ENCODE measurements around the gene ARV1. TPM values are rescaled to one million over a fixed set of nuclear protein-coding genes. Genes with fewer than 3 reads are reported as not detected.

Gene ARV1
- total RNA-seq, 1 donor from 2014 or later, result 18.7 TPM

GRCh38 chr1:230938924-230939368 is 39.9 kb upstream of the ARV1 start:
- TF ChIP-seq POLR2AphosphoS5 (IDR thresholded peaks at IDR 0.05; ENCODE audit: insufficient read depth in 1 of 2, low read depth in 1 of 2) (no peak), CTCF (IDR thresholded peaks at IDR 0.05) (no peak), POLR2A (IDR thresholded peaks at IDR 0.05) (no peak)
- Histone ChIP-seq H3K4me1 (no peaks in the 10 kb centered on the region), H3K36me3 (no peaks in the 10 kb centered on the region), H3K4me3 (no peak overlapping the region), H3K27ac (no peak overlapping the region), H3K9me3 (no peaks in the 10 kb centered on the region), H3K27me3 (no peaks in the 10 kb centered on the region)
- DNase-seq (ENCODE audit: extremely low spot score in 2 of 2), result no peak
- intact Hi-C loops (cut with DNase I), result no loop called here

GRCh38 chr1:230939806-230940489 is 38.9 kb upstream of the ARV1 start:
- H3K27ac ChIP-seq, result no peak overlapping the region
- DNase-seq (ENCODE audit: extremely low spot score in 2 of 2), result no peak
- no peaks in the 10 kb centered on the region for H3K9me3 ChIP-seq
- intact Hi-C loops (cut with DNase I), result no loop called here
- TF ChIP-seq POLR2A (IDR thresholded peaks at IDR 0.05) (no peak), CTCF (IDR thresholded peaks at IDR 0.05) (no peak), POLR2AphosphoS5 (IDR thresholded peaks at IDR 0.05; ENCODE audit: insufficient read depth in 1 of 2, low read depth in 1 of 2) (no peak)
- H3K36me3 ChIP-seq, result no peaks in the 10 kb centered on the region
- no peaks in the 10 kb centered on the region for H3K4me1 ChIP-seq
- no peaks in the 10 kb centered on the region for H3K27me3 ChIP-seq
- H3K4me3 ChIP-seq, result no peak overlapping the region

- Histone ChIP-seq H3K9me3 (no peaks in the 10 kb centered on the region), H3K27ac (no peak overlapping the region), H3K4me1 (no peaks in the 10 kb centered on the region), H3K4me3 (no peak overlapping the region), H3K27me3 (no peaks in the 10 kb centered on the region), H3K36me3 (no peaks in the 10 kb centered on the region)
- TF ChIP-seq POLR2A (IDR thresholded peaks at IDR 0.05) (no peak), POLR2AphosphoS5 (IDR thresholded peaks at IDR 0.05; ENCODE audit: insufficient read depth in 1 of 2, low read depth in 1 of 2) (no peak), CTCF (IDR thresholded peaks at IDR 0.05) (no peak)
- no peak for DNase-seq (ENCODE audit: extremely low spot score in 2 of 2)
- intact Hi-C loops (cut with DNase I), result no loop called here
Measured at GRCh38 chr1:230940848-230941247, 38.0 kb upstream of the ARV1 start.

- Histone ChIP-seq H3K4me3 (no peak overlapping the region), H3K9me3 (no peaks in the 10 kb centered on the region), H3K27ac (no peak overlapping the region), H3K4me1 (no peaks in the 10 kb centered on the region), H3K36me3 (no peaks in the 10 kb centered on the region), H3K27me3 (no peaks in the 10 kb centered on the region)
- DNase-seq (ENCODE audit: extremely low spot score in 2 of 2), result no peak
- intact Hi-C loops (cut with DNase I), result no loop called here
- TF ChIP-seq POLR2A (IDR thresholded peaks at IDR 0.05) (no peak), POLR2AphosphoS5 (IDR thresholded peaks at IDR 0.05; ENCODE audit: insufficient read depth in 1 of 2, low read depth in 1 of 2) (no peak), CTCF (IDR thresholded peaks at IDR 0.05) (no peak)
Measured at GRCh38 chr1:230943048-230943593, 35.8 kb upstream of the ARV1 start.

GRCh38 chr1:230948301-230948700 is 30.6 kb upstream of the ARV1 start:
- Histone ChIP-seq H3K27me3 (no peaks in the 10 kb centered on the region), H3K9me3 (no peaks in the 10 kb centered on the region), H3K36me3 (no peaks in the 10 kb centered on the region), H3K27ac (no peak overlapping the region), H3K4me3 (no peak overlapping the region), H3K4me1 (no peaks in the 10 kb centered on the region)
- TF ChIP-seq CTCF (IDR thresholded peaks at IDR 0.05), result no peak
- no peak for TF ChIP-seq POLR2AphosphoS5 (IDR thresholded peaks at IDR 0.05; ENCODE audit: insufficient read depth in 1 of 2, low read depth in 1 of 2)
- TF ChIP-seq POLR2A (IDR thresholded peaks at IDR 0.05), result no peak
- no peak for DNase-seq (ENCODE audit: extremely low spot score in 2 of 2)
- intact Hi-C loops (cut with DNase I), result no loop called here

All from vagina (tissue), 2 donors.